ENCODE measurements around the gene MAPK10. TPM values are rescaled to one million over a fixed set of nuclear protein-coding genes. Genes with fewer than 3 reads are reported as not detected.

MAPK10 gene
- total RNA-seq, 4 donors from 2014 or later: 0.15 to 1.5 (median 0.35) TPM; not detected in 1

GRCh38 chr4:86393749-86394148 lies 33.9 kb upstream of the MAPK10 start:
- DNase-seq (no peak), ATAC-seq (no peak)
- Histone ChIP-seq H3K27ac (no peak overlapping the region), H3K36me3 (no peaks in the 10 kb centered on the region), H3K9me3 (no peaks in the 10 kb centered on the region), H3K4me3 (no peak overlapping the region), H3K4me1 (no peaks in the 10 kb centered on the region), H3K27me3 (no peaks in the 10 kb centered on the region)
- TF ChIP-seq POLR2A (IDR thresholded peaks at IDR 0.05) (no peak), CTCF (IDR thresholded peaks at IDR 0.05 in 4 of 5, conservative IDR thresholded peaks at IDR 0.05 in 1 of 5) (no peak)
- in situ Hi-C loops (cut with MboI; ENCODE audit: low sequenced_read_pairs in 4 of 4): no loop called here
- intact Hi-C loops (cut with DNase I; ENCODE audit: low total_unique reads): no loop called here

- H3K4me3 ChIP-seq: no peak overlapping the region
- H3K4me1 ChIP-seq: no peaks in the 10 kb centered on the region
- no peaks in the 10 kb centered on the region for H3K36me3 ChIP-seq
- in situ Hi-C loops (cut with MboI; ENCODE audit: low sequenced_read_pairs in 4 of 4) (no loop called here), intact Hi-C loops (cut with DNase I; ENCODE audit: low total_unique reads) (no loop called here)
- no peaks in the 10 kb centered on the region for H3K9me3 ChIP-seq
- ATAC-seq: no peak
- H3K27me3 ChIP-seq: no peaks in the 10 kb centered on the region
- TF ChIP-seq CTCF (IDR thresholded peaks at IDR 0.05 in 4 of 5, conservative IDR thresholded peaks at IDR 0.05 in 1 of 5): no peak
- no peak for TF ChIP-seq POLR2A (IDR thresholded peaks at IDR 0.05)
- no peak for DNase-seq
- no peak overlapping the region for H3K27ac ChIP-seq
These were observed 29.8 kb upstream of the MAPK10 start for GRCh38 chr4:86389664-86390063.

GRCh38 chr4:86388252-86388651 lies 28.4 kb upstream of the MAPK10 start:
- Histone ChIP-seq H3K36me3 (no peaks in the 10 kb centered on the region), H3K27me3 (no peaks in the 10 kb centered on the region), H3K4me1 (no peaks in the 10 kb centered on the region), H3K9me3 (no peaks in the 10 kb centered on the region), H3K27ac (no peak overlapping the region), H3K4me3 (no peak overlapping the region)
- DNase-seq: no peak
- no peak for ATAC-seq
- no peak for TF ChIP-seq CTCF (IDR thresholded peaks at IDR 0.05 in 4 of 5, conservative IDR thresholded peaks at IDR 0.05 in 1 of 5)
- in situ Hi-C loops (cut with MboI; ENCODE audit: low sequenced_read_pairs in 4 of 4) (no loop called here), intact Hi-C loops (cut with DNase I; ENCODE audit: low total_unique reads) (no loop called here)

- intact Hi-C loops (cut with DNase I; ENCODE audit: low total_unique reads) (no loop called here), in situ Hi-C loops (cut with MboI; ENCODE audit: low sequenced_read_pairs in 4 of 4) (no loop called here)
- TF ChIP-seq CTCF (IDR thresholded peaks at IDR 0.05 in 4 of 5, conservative IDR thresholded peaks at IDR 0.05 in 1 of 5) (no peak), POLR2A (IDR thresholded peaks at IDR 0.05) (no peak)
- Histone ChIP-seq H3K36me3 (no peaks in the 10 kb centered on the region), H3K4me1 (no peaks in the 10 kb centered on the region), H3K4me3 (no peak overlapping the region), H3K27ac (no peak overlapping the region), H3K27me3 (no peaks in the 10 kb centered on the region), H3K9me3 (no peaks in the 10 kb centered on the region)
- ATAC-seq (no peak), DNase-seq (no peak)
These were observed 27.1 kb upstream of the MAPK10 start for GRCh38 chr4:86386817-86387415.

- Histone ChIP-seq H3K27me3 (no peaks in the 10 kb centered on the region), H3K4me1 (no peaks in the 10 kb centered on the region), H3K27ac (no peak overlapping the region), H3K9me3 (no peaks in the 10 kb centered on the region), H3K36me3 (no peaks in the 10 kb centered on the region), H3K4me3 (no peak overlapping the region)
- in situ Hi-C loops (cut with MboI; ENCODE audit: low sequenced_read_pairs in 4 of 4) (no loop called here), intact Hi-C loops (cut with DNase I; ENCODE audit: low total_unique reads) (no loop called here)
- ATAC-seq: no peak
- TF ChIP-seq CTCF (IDR thresholded peaks at IDR 0.05 in 4 of 5, conservative IDR thresholded peaks at IDR 0.05 in 1 of 5) (no peak), POLR2A (IDR thresholded peaks at IDR 0.05) (no peak)
- no peak for DNase-seq
These were observed 26.3 kb upstream of the MAPK10 start for GRCh38 chr4:86386201-86386600.
